ENCODE measurements around the gene CNST. TPM values are rescaled to one million over a fixed set of nuclear protein-coding genes. Genes with fewer than 3 reads are reported as not detected.

The CNST gene
- total and polyA plus RNA-seq, 2 of the 13 experiments (the other 11 are each of a cell fraction or from before 2014, with no cell fraction given), result 6.3 to 12.4 TPM

DNA sequence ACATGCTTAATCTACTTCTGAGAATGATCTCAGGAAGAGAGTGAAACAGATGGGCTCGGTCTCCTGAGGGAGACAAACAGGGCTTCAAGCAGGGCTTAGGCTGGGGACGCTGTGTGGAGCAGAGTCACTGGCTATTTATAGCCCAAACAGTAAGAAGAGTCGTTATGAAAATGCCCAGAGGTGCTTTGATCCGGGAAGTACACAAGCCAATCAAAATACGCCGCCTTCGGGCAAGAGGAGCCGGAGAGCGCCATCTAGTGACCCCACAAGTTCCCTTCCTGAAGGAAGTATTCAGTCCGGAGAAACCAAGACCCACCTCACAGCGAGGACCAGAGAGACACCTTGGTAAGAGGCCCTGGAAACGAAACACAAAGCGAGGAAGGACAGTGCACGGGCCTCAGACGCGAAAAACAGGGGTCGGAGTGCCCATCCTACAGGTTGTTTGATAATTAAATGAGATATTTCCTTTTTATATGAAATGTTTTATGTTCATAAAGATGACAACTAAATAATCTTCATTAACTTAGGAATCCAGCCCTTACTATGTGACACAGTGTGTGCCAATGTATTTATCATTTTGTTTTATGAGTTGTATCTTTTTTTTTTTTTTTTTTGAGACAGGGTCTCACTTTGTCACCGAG, 133.0 kb downstream of the CNST start (continued):
- TF ChIP-seq ZNF562 (CRISPR knock-in tag; IDR thresholded peaks at IDR 0.05; ENCODE audit: borderline replicate concordance) (no peak), DPF2 (CRISPR knock-in tag; IDR thresholded peaks at IDR 0.05; ENCODE audit: borderline replicate concordance, low read depth) (no peak), ZFP62 (CRISPR knock-in tag; IDR thresholded peaks at IDR 0.05) (no peak), SRY (CRISPR knock-in tag; IDR thresholded peaks at IDR 0.05) (no peak), HCFC1 (IDR thresholded peaks at IDR 0.05; ENCODE audit: low read depth, low read length) (no peak), ELF1 (CRISPR knock-in tag; IDR thresholded peaks at IDR 0.05) (peak; percentile 62), TRIM24 (CRISPR knock-in tag; IDR thresholded peaks at IDR 0.05) (no peak), YEATS2 (CRISPR knock-in tag; IDR thresholded peaks at IDR 0.05; ENCODE audit: borderline replicate concordance) (no peak), FOXA1 (IDR thresholded peaks at IDR 0.05) (no peak), FOXA1 (CRISPR knock-in tag; IDR thresholded peaks at IDR 0.05) (peak; percentile 48), ZKSCAN5 (CRISPR knock-in tag; IDR thresholded peaks at IDR 0.05) (no peak), IRF2 (CRISPR knock-in tag; IDR thresholded peaks at IDR 0.05) (peak; percentile 59; the same call in 1 of the 2 replicates), MEIS2 (CRISPR knock-in tag; IDR thresholded peaks at IDR 0.05) (no peak), ZNF652 (CRISPR knock-in tag; IDR thresholded peaks at IDR 0.05; ENCODE audit: borderline replicate concordance, low read depth) (no peak), ZNF616 (CRISPR knock-in tag; IDR thresholded peaks at IDR 0.05; ENCODE audit: low read depth) (no peak), ONECUT2 (CRISPR knock-in tag; IDR thresholded peaks at IDR 0.05) (no peak), HMG20B (CRISPR knock-in tag; conservative IDR thresholded peaks at IDR 0.05) (0 out of 2 replicates have a peak, but pooled peaks have one; percentile 21), ZFP1 (CRISPR knock-in tag; IDR thresholded peaks at IDR 0.05) (no peak)
- TF ChIP-seq, protein P1, sequence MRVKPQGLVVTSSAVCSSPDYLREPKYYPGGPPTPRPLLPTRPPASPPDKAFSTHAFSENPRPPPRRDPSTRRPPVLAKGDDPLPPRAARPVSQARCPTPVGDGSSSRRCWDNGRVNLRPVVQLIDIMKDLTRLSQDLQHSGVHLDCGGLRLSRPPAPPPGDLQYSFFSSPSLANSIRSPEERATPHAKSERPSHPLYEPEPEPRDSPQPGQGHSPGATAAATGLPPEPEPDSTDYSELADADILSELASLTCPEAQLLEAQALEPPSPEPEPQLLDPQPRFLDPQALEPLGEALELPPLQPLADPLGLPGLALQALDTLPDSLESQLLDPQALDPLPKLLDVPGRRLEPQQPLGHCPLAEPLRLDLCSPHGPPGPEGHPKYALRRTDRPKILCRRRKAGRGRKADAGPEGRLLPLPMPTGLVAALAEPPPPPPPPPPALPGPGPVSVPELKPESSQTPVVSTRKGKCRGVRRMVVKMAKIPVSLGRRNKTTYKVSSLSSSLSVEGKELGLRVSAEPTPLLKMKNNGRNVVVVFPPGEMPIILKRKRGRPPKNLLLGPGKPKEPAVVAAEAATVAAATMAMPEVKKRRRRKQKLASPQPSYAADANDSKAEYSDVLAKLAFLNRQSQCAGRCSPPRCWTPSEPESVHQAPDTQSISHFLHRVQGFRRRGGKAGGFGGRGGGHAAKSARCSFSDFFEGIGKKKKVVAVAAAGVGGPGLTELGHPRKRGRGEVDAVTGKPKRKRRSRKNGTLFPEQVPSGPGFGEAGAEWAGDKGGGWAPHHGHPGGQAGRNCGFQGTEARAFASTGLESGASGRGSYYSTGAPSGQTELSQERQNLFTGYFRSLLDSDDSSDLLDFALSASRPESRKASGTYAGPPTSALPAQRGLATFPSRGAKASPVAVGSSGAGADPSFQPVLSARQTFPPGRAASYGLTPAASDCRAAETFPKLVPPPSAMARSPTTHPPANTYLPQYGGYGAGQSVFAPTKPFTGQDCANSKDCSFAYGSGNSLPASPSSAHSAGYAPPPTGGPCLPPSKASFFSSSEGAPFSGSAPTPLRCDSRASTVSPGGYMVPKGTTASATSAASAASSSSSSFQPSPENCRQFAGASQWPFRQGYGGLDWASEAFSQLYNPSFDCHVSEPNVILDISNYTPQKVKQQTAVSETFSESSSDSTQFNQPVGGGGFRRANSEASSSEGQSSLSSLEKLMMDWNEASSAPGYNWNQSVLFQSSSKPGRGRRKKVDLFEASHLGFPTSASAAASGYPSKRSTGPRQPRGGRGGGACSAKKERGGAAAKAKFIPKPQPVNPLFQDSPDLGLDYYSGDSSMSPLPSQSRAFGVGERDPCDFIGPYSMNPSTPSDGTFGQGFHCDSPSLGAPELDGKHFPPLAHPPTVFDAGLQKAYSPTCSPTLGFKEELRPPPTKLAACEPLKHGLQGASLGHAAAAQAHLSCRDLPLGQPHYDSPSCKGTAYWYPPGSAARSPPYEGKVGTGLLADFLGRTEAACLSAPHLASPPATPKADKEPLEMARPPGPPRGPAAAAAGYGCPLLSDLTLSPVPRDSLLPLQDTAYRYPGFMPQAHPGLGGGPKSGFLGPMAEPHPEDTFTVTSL (CRISPR knock-in tag; IDR thresholded peaks at IDR 0.05; ENCODE audit: borderline replicate concordance), result no peak
- TF ChIP-seq, protein P2, sequence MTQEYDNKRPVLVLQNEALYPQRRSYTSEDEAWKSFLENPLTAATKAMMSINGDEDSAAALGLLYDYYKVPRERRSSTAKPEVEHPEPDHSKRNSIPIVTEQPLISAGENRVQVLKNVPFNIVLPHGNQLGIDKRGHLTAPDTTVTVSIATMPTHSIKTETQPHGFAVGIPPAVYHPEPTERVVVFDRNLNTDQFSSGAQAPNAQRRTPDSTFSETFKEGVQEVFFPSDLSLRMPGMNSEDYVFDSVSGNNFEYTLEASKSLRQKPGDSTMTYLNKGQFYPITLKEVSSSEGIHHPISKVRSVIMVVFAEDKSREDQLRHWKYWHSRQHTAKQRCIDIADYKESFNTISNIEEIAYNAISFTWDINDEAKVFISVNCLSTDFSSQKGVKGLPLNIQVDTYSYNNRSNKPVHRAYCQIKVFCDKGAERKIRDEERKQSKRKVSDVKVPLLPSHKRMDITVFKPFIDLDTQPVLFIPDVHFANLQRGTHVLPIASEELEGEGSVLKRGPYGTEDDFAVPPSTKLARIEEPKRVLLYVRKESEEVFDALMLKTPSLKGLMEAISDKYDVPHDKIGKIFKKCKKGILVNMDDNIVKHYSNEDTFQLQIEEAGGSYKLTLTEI (CRISPR knock-in tag; conservative IDR thresholded peaks at IDR 0.05), result no peak
- TF ChIP-seq, protein P3, sequence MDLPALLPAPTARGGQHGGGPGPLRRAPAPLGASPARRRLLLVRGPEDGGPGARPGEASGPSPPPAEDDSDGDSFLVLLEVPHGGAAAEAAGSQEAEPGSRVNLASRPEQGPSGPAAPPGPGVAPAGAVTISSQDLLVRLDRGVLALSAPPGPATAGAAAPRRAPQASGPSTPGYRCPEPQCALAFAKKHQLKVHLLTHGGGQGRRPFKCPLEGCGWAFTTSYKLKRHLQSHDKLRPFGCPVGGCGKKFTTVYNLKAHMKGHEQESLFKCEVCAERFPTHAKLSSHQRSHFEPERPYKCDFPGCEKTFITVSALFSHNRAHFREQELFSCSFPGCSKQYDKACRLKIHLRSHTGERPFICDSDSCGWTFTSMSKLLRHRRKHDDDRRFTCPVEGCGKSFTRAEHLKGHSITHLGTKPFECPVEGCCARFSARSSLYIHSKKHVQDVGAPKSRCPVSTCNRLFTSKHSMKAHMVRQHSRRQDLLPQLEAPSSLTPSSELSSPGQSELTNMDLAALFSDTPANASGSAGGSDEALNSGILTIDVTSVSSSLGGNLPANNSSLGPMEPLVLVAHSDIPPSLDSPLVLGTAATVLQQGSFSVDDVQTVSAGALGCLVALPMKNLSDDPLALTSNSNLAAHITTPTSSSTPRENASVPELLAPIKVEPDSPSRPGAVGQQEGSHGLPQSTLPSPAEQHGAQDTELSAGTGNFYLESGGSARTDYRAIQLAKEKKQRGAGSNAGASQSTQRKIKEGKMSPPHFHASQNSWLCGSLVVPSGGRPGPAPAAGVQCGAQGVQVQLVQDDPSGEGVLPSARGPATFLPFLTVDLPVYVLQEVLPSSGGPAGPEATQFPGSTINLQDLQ (CRISPR knock-in tag; IDR thresholded peaks at IDR 0.05), result no peak

All from HepG2 (cell line).